RPMI7951 (cell line): ENCODE results near the gene RASAL3. TPM values are rescaled to one million over a fixed set of nuclear protein-coding genes. Genes with fewer than 3 reads are reported as not detected.
A peak's percentile ranks its signal among the peaks of the same experiment; 100 is the strongest.

ENCODE experiments used
- DNase-seq: peaks from one replicate; pipeline ENCODE4 v3.0.0-alpha.2; 2012; ENCODE audit warnings: low read depth
- total RNA-seq: library from RNA; depleted of rRNA; stranded (reverse); fragments of >200 nt; shearing (Covaris generic); gene quantifications from 2 replicates; pipeline ENCODE4 v1.2.3, GENCODE V29; 2014

The RASAL3 gene
- total RNA-seq, 1 experiment from 2014 or later = 0.72 TPM

DNA sequence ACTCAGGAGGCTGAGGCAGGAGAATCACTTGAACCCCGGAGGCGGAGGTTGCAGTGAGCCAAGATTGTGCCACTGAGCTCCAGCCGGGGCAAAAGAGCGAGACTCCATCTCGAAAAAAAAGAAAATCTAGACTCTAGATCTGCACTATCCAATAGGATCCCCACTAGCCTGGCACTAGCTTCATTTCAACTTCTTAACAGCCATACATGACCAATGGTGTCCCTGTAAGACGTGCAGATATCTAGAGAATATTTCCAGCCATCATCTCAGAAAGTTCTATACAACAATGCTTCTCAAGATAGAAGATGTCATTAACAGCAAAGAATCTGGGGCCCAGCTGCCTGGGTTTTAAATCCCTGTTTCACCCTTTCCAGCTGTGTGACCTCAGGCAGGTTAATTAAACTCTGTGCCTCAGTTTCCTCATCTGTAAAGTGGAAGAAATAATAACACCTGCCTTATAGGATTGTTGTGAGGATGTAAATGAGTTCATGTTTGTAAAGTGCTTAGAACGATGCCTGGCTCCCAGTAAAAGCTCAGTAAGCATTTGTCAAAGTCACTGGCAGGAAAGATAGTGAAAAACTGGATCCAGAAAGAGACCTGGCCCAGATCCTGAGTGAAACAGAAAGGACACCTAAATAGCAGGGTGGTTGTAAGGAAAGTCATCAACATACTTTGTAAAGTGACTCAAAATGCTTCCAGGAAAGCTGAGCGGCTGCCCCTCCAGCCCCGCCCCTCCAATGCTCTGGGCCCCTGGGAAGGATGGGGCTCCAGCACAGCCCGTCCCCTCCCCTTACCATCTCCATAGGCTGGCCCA is 28.1 kb downstream of the RASAL3 start:
- DNase-seq = no peak

DNA sequence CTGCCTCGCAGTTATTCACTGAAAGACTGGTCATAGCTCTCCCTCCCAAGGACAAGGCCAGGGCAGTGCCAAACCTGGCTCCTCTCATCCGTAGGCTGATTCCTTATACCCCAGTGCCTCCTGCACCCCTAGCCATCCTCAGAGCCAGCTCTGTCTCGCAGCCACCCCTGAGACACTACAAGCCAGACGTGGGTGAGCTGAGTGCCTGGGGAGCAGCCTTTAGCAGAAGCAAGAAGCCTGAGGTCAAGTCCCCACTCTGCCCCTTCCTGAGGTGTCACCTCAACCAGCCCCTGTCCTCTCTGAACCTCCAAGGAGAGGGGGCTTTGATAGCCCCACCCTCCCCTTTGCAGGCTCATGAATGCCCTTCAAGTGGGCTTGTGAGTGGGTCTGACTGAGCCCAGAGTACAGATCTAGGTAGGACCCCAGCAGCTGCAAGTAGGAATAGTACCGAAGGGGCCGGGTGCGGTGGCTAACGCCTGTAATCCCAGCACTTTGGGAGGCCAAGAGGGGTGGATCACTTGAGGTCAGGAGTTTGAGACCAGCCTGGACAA is 30.8 kb downstream of the RASAL3 start:
- no peak for DNase-seq

DNA sequence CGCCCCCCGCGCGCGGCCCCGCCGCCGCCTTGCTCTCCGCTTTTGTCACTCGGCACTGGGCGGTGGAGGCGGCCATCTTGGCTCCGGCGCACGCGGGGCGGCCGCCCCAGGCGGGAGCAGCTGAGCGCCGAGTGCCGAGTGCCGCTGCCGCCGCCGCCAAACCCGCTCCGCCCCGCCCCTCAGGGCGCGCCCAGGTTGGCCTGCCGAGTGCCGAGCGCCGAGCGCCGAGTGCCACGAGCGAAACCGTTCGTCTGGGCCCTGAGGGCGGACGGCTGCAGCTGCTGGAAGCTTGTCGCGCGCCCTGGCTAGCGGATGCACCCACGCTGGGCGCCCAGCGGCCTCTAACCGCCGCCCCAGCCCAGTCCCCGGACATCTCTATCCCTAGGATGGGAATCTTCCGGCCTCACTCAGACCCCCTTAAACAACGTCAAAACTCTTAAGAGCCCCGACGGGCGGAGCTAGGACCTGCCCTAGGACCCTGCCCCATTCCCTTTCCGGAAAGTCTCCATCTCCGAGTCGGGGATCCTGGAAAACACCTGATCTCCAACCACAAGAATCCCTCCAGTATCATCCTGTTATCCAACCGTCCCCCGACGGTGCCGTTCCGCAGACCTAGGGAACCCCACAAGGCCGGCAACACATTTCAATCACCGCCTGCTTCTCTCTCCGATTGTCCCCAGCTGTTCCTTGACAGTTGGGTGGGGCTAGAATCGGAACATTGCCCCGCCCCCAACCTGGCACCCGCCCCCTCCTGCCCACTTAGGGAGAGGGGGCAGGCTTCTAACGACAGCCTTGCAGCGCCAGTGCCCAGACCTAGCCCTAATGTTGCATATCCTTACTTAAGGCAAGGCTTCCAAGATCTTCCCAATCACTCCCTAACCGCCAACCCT is 31.5 kb downstream of the RASAL3 start:
- peak; percentile 89 for DNase-seq

DNA sequence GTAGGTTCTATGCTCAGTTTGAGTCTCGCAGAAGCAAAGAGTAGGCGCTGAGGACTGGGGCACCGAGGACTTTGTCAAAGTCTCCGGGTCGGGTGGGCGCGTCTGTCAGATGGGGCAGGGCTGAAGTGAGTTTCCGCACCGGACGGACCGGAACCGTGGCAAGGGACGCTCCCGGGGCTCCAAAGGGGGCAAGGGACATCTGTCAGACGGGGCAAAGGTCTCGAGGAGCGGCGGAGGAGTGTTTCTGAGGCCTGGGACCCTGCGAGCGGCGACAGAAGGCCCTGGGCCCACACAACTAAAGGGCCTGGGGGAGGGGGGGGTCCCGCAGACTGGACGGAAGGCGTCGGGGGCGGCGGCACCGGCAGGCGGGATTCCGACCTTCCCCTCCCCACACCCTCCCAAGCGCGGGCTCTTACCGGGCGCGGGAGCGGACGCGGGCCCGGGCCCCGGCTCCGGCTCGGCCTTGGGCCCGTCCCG is 32.3 kb downstream of the RASAL3 start:
- DNase-seq = no peak

DNA sequence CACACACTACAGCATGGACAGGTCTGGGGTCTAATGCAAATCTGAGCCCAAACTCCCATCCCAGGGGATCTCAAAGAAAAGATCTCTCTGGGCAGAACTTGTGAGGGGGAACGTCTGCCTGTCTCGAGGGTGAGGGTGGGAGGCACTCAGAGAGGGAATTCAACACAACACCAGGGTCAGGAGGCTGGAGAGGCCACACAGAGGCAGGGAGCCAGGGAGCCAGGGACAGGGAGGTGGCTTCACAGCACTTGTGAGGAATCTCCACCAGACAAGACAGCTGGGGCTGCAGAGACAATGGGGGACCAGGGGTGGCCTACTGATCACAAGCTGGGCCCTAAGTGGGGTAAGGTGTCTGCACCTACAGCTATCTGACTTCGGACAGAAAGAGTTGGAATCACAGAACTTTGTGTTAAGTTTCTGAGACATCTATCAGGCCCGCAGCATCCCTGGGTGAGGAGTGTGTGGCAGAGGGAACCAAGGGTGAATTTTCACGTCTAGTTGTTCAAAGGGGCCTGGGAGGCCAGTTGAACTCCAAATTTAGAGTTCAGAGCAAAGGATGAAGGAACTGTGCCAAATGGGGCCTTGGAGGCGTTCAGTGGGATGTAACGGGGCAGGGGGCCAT is 32.8 kb downstream of the RASAL3 start:
- DNase-seq = no peak

DNA sequence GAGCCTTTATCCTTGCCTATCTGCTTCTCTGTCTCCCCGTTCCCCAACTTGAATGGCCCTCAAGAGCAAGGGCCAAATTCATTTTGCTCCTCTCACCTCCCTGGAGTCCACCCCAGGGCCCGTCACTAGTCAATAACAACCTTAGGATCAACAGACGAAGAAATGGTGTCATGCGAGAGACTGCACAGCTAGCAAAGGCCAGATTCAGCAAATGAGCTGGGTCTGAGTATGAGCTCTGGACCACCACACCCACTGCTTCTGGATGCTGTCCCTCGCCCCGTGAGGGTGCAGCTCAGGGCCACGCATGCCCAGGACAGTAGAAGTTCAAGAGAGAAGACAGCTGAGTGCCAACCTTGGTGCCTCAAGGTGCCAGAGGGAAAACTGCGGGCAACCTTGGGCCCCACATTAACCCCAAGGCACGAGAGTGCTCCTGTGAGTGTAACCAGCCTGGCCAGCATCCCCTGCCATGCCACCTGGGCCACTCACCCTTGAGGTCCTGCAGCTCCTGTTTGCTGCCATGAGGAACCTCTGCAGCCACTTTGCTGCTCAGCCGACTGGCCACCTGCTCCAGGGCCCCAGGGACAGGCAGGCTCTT is 33.7 kb downstream of the RASAL3 start:
- no peak for DNase-seq

DNA sequence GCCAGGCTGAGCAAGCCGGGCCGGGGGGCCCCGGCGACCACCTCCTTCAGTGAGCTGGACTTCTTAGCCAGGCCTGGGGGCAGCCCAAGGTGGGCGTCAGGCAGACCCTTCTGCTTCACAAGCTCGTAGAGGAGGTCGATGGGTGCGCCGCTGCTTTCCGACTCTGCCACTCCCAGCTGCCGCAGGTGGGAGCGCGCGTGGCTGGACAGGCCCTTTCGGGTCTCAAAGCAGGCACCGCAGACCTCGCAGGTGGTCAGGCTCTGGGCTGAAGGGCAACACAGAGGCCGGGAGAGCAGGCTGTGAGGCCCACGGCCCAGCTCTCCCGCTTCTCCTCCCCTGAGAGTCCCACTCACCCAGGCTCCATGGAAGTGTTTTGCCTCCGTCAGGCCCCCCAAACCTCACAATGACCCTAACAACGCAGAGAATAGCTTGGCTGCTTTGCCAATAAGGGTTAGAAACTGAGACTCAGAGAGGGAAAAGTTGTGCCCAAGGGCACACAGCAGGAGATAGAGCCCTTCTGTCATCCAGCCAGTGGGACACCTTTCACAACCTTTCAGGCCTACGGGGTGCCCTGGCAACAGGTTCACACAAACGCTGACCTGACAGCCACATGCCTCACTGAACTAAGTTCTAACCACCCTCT is 34.4 kb downstream of the RASAL3 start:
- no peak for DNase-seq

DNA sequence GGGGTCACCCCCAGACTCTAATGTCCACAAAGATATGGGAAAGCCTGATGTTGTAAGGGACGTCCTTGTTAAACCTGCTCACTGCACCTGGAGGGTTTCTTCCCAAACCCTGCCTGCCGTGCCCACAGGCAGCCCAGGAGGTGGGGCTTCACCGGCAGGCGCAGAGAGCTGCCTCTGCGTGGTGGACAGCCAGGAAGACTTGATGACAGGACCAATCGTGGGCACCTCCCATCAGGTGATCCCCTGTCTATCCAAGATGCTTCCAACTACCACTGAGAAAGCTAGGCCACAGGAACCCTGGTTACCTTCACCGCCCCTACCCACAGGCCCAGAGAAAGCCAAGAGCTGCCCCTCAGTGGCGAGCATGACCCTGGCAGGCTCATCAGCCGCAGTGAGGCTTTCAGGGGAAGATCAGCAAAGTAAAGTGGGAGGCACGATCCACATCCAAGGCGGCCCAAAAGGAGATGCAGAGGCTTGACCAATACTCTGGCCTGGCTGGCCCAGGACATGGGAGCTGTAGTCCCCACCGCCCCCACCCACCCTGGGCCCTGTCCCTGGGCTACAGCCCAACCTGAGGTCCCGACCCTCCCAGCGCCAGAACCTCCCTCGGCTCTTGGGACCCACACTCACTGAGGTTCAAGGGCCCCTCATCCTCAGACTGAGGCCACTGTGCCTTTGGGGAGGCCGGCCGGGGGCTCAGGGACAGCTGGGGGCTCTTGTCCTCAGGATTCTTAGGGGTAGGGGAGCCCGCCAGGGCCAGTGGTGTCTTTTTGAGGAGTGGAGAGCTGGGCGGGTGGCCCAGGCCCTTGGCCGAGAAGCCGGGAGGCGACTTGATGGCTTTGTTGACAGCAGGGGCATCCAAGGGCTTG is 35.2 kb downstream of the RASAL3 start:
- DNase-seq = no peak

DNA sequence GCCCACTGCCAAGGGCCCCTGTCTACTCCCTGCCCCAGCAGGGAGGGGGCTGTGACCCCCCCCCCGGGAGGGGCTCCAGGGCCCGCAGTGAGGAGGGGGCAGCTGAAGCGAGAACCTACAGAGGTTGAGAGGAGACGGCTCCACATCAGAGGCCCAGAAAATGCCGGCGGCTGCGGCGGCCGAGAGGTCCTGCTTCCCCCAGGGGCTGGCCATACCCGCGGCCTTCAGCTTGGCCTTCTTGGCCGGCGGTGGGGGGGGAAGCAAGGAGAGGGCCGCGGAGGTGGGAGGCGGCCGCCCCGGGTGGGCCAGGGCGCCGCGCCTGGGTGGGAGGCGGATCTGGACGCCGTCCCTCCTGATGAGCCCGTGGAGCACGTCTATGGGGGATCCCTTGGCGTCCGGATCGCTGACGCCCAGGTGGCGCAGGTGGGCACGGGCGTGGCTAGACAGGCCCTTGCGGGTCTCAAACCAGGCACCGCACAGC is 36.3 kb downstream of the RASAL3 start:
- no peak for DNase-seq

DNA sequence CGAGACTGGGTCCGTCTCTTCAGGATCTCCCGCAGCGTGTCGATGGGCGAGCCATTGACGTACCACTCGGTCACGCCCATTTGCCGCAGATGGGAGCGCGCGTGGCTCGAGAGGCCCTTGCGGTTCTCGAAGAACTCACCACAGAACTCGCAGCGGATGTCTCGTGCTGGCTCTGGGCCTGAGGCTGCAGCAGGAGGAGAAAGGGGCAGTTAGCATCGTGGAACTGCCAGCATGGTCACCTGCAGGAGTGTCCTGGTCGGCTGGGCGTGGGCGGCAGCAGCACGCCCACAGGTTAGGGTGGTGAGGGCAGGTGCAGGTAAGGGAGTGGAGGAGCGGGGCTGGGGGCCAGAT is 37.0 kb downstream of the RASAL3 start:
- DNase-seq = no peak

DNA sequence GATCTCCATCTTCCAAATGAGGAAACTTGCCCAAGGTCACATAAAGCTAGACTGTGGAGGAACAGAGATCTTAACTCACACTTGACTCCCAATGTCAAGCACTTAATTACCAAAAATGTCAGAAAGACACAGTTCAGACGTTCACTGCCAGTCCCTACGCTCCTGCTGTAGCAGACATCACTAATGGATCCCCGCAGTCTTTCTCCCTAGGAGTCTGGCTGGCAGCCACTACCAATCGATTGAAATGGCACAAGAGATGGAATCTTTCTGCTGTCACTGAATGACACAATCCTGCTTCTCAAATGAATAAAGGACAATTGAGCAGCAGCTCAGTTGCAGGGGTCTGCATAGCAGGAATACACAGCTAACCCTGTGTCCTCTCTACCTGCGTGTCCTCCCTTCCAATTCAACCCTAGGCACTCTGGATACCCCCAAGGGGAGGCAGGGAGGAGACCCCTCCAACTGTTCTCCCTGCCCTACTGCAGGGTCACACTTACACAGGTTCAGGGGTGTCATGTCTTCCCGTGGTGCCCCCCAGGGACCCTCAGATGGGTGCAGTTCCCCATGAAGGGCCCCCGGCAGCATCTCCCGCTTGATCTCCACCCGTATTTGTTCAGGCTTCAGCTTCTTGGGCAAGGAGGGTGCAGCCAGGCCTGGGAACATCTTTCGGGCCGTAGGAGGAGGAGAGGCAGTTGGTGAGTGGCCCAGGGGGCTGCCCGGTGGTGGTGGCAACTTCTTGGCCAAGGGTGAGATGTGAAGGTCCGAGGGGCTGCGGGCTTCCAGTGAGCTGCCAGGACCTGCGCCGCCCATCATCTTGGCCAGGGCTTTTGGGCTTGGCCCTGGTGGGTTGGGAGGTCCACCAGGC is 37.6 kb downstream of the RASAL3 start:
- peak; percentile 16 for DNase-seq

DNA sequence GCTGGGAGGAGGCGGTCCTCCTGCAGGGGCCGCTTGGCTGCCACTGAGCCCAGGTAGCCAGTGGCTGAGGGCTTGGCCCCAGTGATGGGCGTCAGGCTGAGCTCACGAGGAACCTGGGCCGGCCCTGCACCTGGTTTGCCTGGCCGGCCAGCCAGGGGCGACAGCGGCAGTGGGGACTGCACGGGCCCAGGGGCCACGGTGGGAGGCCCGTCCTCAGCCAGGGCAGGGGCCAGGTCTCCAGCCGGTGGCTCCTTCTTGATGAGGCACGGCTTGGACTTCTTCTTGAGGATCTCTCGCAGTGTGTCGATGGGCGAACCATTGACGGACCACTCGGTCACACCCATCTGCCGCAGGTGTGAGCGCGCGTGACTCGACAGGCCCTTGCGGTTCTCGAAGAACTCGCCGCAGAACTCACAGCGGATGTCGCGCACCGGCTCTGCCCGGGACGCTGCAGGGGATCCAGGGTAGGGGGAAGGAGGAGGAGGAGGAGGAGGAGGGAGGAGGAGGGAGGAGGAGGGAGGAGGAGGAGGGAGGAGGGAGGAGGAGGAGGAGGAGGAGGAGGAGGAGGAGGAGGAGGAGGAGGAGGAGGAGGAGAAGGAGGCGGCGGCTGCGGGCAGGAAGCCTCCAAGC is 38.9 kb downstream of the RASAL3 start:
- no peak for DNase-seq

DNA sequence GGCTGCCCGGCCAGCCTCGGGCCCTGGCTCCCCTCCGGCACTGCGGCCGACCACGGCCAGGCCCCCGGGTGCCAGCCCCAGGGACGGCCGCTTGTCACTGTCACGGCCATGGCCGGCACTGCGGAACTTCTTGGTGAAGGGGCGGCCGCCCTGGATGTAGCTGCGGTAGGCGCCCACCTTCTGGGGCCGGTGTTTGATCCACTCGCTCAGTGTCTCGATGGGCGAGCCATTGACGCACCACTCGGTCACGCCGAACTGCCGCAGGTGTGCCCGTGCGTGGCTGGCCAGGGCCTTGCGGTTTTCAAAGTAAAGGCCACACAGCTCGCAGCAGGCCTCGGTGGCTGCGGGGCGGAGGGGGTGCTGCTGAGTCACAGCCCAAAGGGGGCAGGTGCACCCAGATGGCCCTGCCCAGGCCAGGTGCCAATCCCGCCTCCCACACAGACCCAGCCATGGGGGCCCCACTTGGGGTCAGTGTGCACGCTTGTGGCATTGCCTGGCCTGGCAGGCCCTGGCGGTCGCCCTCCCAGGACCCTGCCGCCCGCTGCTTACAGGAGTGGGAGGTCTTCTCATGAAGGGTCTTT is 39.6 kb downstream of the RASAL3 start:
- no peak for DNase-seq

DNA sequence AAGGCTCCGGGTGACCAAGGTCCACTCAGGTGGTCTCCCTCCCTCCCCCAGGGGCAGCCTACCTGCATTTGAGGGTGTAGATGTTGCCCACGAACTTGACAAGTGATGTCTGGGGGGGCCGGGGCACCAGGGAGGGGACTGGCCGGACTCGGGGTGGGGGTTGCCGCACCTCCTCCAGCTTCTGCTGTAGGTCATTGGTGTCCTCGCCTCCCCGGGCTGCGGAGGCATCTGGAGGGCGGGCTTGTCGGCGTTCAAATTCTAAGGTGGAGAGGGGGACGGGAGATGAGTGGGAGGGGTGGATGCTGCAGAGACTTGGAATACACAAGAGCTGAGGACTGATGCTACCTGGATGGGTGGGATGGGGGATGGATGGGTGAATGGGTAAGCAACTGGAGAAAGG is 40.2 kb downstream of the RASAL3 start:
- DNase-seq = no peak

DNA sequence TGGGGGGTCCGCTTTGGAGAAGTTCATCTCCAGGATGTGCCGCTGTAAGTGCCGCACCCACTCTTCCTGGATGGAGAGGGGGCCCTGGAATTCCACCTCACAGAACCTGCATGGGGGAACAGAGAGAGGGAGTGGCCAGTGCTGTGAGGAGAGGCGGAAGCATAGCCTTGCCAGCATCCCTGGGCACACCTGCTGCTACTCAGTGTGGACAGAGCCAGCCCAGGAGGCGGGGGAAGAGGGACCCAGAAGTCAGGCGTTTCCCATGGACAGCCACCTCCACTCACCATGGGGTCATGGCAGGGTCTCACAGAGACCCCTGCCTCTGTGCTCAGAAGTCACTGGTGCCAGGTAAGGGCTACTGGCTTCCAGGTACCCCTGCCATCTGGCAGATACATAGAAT is 41.2 kb downstream of the RASAL3 start:
- no peak for DNase-seq

DNA sequence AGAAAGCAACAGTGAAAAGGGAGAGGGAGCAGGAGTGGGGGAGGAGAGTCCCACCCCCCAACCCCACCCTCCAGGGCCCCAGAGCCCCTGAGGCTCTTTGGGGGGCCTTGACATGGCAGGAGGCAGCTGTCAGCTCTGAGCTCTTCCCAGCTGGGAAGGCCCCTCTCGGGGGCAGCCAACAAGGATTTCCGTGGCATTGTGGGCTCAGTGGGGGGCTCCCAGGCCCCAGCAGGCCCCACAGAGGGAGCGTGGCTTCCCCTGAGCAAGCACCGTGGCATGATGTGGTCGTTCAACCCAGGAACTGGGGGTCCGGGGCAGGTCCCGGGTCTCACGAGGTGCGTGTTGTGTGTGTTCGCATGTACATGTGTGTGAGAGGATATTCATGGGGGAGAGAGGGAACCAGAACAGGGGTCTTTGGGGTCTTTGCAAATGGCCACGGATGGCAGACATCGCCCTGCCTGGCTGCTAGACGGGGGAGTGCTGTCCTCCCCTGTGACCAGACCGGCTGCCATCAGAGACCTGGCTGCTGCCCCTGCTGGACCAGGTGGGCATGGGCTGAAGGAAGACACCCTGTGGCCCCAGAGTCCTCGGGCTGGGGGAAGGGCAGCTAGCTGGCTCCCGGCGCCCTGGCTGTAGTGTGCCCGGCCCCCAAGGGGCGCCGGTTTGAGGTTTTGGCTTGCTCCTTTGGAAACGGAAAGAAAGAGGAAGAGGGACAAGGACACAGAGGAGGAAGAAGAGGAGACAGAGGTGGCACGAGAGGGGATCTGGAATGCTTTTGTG is 41.9 kb downstream of the RASAL3 start:
- DNase-seq = no peak

DNA sequence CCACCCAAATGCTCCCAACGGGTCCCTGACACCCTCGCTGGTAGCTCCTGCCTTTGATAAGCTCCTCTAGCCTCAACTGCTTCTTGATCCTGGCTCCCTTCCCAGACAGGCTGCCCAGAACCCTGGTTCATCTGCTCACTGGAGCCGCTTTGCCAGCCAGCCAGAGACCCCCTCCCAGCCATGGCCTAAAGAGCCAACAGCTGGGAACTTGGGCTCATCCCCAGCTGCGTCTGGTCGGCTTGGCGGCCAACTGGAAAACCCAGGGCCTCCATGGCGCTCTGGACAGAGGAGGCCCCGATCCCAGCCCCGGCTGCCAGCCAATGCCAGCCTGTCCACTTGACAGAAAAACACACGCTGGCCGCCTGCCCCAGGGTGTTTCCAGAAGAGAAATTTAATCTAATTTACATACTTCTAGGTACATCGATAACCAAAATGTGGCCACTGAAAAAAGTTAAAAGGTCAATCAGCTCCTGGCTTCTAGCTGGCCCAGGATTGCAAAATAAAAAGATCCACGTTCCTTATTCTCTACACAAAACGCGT is 42.6 kb downstream of the RASAL3 start:
- no peak for DNase-seq
